Measurements from ENCODE around the gene ALPL. TPM values are rescaled to one million over a fixed set of nuclear protein-coding genes. Genes with fewer than 3 reads are reported as not detected.

Gene ALPL
- total RNA-seq, 1 experiment from 2014 or later = 0.73 TPM

- Histone ChIP-seq H3K9ac (ENCODE audit: low read length) (no peak overlapping the region), H3K27me3 (ENCODE audit: low read length) (no peaks in the 10 kb centered on the region), H3K9me3 (ENCODE audit: low read length) (no peaks in the 10 kb centered on the region), H3K4me3 (ENCODE audit: low read length) (no peak overlapping the region), H3F3A (ENCODE audit: low read length, unreplicated experiment) (no peaks in the 10 kb centered on the region), H4K20me1 (ENCODE audit: low read length) (no peaks in the 10 kb centered on the region), H3K79me2 (ENCODE audit: low read length) (no peaks in the 10 kb centered on the region), H3K4me1 (ENCODE audit: insufficient read depth, low read length) (peaks cover 27% of the 10 kb centered on the region), H3K36me3 (ENCODE audit: low read depth, low read length) (no peaks in the 10 kb centered on the region), H3K4me2 (ENCODE audit: low read length) (no peak overlapping the region), H2AFZ (ENCODE audit: low read length) (no peak overlapping the region), H3K9me2 (replicated peaks; ENCODE audit: low read length) (no peaks in the 10 kb centered on the region), H3K27ac (ENCODE audit: low read length) (no peak overlapping the region)
- intact Hi-C loops (cut with micrococcal nuclease) = no loop called here
- POLR2A ChIA-PET (ENCODE audit: unreplicated experiment) = no interaction called here
- ATAC-seq (no peak), DNase-seq (no peak)
- no TSS peak for BruUV-seq (replicated peaks)
- TF ChIP-seq EZH2phosphoT487 (IDR thresholded peaks at IDR 0.05; ENCODE audit: borderline replicate concordance, low read length) = no peak
- TF ChIP-seq CTCF (conservative IDR thresholded peaks at IDR 0.05; ENCODE audit: low read depth, low read length) = no peak
- TF ChIP-seq EZH2 (IDR thresholded peaks at IDR 0.05; ENCODE audit: low read length, unreplicated experiment) = no peak
- CTCF ChIA-PET = no interaction called here
Observed at GRCh38 chr1:21619375-21619947, 110.2 kb downstream of the ALPL start.

- peaks cover 22% of the 10 kb centered on the region for H3K4me1 ChIP-seq (ENCODE audit: insufficient read depth, low read length)
- CTCF ChIA-PET = no interaction called here
- no peak overlapping the region for H3K4me3 ChIP-seq (ENCODE audit: low read length)
- no peak overlapping the region for H2AFZ ChIP-seq (ENCODE audit: low read length)
- H3F3A ChIP-seq (ENCODE audit: low read length, unreplicated experiment) = no peaks in the 10 kb centered on the region
- no peaks in the 10 kb centered on the region for H3K79me2 ChIP-seq (ENCODE audit: low read length)
- no peak overlapping the region for H3K27ac ChIP-seq (ENCODE audit: low read length)
- H3K9me2 ChIP-seq (replicated peaks; ENCODE audit: low read length) = no peaks in the 10 kb centered on the region
- no peaks in the 10 kb centered on the region for H3K27me3 ChIP-seq (ENCODE audit: low read length)
- H3K9ac ChIP-seq (ENCODE audit: low read length) = no peak overlapping the region
- intact Hi-C loops (cut with micrococcal nuclease) = no loop called here
- no peak for DNase-seq
- ATAC-seq = no peak
- H3K9me3 ChIP-seq (ENCODE audit: low read length) = no peaks in the 10 kb centered on the region
- POLR2A ChIA-PET (ENCODE audit: unreplicated experiment) = no interaction called here
- H3K4me2 ChIP-seq (ENCODE audit: low read length) = no peak overlapping the region
- no peaks in the 10 kb centered on the region for H3K36me3 ChIP-seq (ENCODE audit: low read depth, low read length)
- BruUV-seq (replicated peaks) = no TSS peak
- no peaks in the 10 kb centered on the region for H4K20me1 ChIP-seq (ENCODE audit: low read length)
- TF ChIP-seq CTCF (conservative IDR thresholded peaks at IDR 0.05; ENCODE audit: low read depth, low read length) (no peak), EZH2 (IDR thresholded peaks at IDR 0.05; ENCODE audit: low read length, unreplicated experiment) (no peak), EZH2phosphoT487 (IDR thresholded peaks at IDR 0.05; ENCODE audit: borderline replicate concordance, low read length) (no peak)
Observed at GRCh38 chr1:21620011-21620410, 110.8 kb downstream of the ALPL start.

- peaks cover 20% of the 10 kb centered on the region for H3K4me1 ChIP-seq (ENCODE audit: insufficient read depth, low read length)
- no peak overlapping the region for H3K4me2 ChIP-seq (ENCODE audit: low read length)
- intact Hi-C loops (cut with micrococcal nuclease) = no loop called here
- no peak overlapping the region for H3K4me3 ChIP-seq (ENCODE audit: low read length)
- no peaks in the 10 kb centered on the region for H3K9me2 ChIP-seq (replicated peaks; ENCODE audit: low read length)
- no peaks in the 10 kb centered on the region for H4K20me1 ChIP-seq (ENCODE audit: low read length)
- POLR2A ChIA-PET (ENCODE audit: unreplicated experiment) = no interaction called here
- H3K27me3 ChIP-seq (ENCODE audit: low read length) = no peaks in the 10 kb centered on the region
- H3F3A ChIP-seq (ENCODE audit: low read length, unreplicated experiment) = no peaks in the 10 kb centered on the region
- DNase-seq (no peak), ATAC-seq (no peak)
- H3K9me3 ChIP-seq (ENCODE audit: low read length) = no peaks in the 10 kb centered on the region
- BruUV-seq (replicated peaks) = no TSS peak
- no peak overlapping the region for H3K27ac ChIP-seq (ENCODE audit: low read length)
- H2AFZ ChIP-seq (ENCODE audit: low read length) = no peak overlapping the region
- TF ChIP-seq CTCF (conservative IDR thresholded peaks at IDR 0.05; ENCODE audit: low read depth, low read length) = no peak
- TF ChIP-seq EZH2 (IDR thresholded peaks at IDR 0.05; ENCODE audit: low read length, unreplicated experiment) = no peak
- no peak for TF ChIP-seq EZH2phosphoT487 (IDR thresholded peaks at IDR 0.05; ENCODE audit: borderline replicate concordance, low read length)
- H3K79me2 ChIP-seq (ENCODE audit: low read length) = no peaks in the 10 kb centered on the region
- H3K9ac ChIP-seq (ENCODE audit: low read length) = no peak overlapping the region
- CTCF ChIA-PET = no interaction called here
- H3K36me3 ChIP-seq (ENCODE audit: low read depth, low read length) = no peaks in the 10 kb centered on the region
Observed at GRCh38 chr1:21620496-21620895, 111.3 kb downstream of the ALPL start.

Data from PC-3 (cell line).